H1 (cell line): ENCODE measurements around the gene PTPRD. TPM values are rescaled to one million over a fixed set of nuclear protein-coding genes. Genes with fewer than 3 reads are reported as not detected.

Experiments used
- CTCF ChIA-PET: fragments of 300-600 bp; sonication (Branson Sonifier 250); formaldehyde crosslinking; loops from one replicate; lab custom pipeline; 2021; ENCODE audit not compliant: partially characterized antibody; lab: Charles Lee
- POLR2A ChIA-PET: fragments of 300-600 bp; sonication (Branson Sonifier 250); formaldehyde crosslinking; loops from one replicate; lab custom pipeline; 2021; ENCODE audit warnings: inconsistent platforms; ENCODE audit not compliant: partially characterized antibody; lab: Charles Lee
- DNase-seq, 2 experiments: peaks; one replicate each; pipeline versions ENCODE4 v3.0.0 to v3.0.0-alpha.2; 2010 to 2022; ENCODE audit warnings: low spot score in 2 of 2, low read depth in 1 of 2, mixed read lengths in 1 of 2
- FAIRE-seq: peaks from 2 replicates; lab custom pipeline; 2011; peaks lifted over from hg19 to GRCh38; lab: Jason Lieb, UNC
- H2AFZ ChIP-seq: 2 replicates; pipeline ENCODE4 v1.8.1; 2012; ENCODE audit warnings: low read length, inconsistent platforms
- H2AK5ac ChIP-seq: 2 replicates; pipeline ENCODE4 v1.6.1; 2013; ENCODE audit warnings: low read depth, low read length
- H2BK120ac ChIP-seq: replicated peaks from 2 replicates; pipeline ENCODE3; 2013; ENCODE audit warnings: low read depth, low read length, inconsistent platforms
- H2BK12ac ChIP-seq: 2 replicates; pipeline ENCODE4 v1.6.1; 2013; ENCODE audit warnings: low read depth, low read length
- H2BK15ac ChIP-seq: 2 replicates; pipeline ENCODE4 v1.6.1; 2013; ENCODE audit warnings: low read length
- H2BK20ac ChIP-seq: 2 replicates; pipeline ENCODE4 v1.6.1; 2013; ENCODE audit warnings: low read length
- H2BK5ac ChIP-seq: 2 replicates; pipeline ENCODE4 v1.6.1; 2013; ENCODE audit warnings: low read depth, low read length
- H3K14ac ChIP-seq: 2 replicates; pipeline ENCODE4 v1.6.1; 2013; ENCODE audit warnings: inconsistent platforms; ENCODE audit not compliant: insufficient read length
- H3K18ac ChIP-seq: 2 replicates; pipeline ENCODE4 v1.6.1; 2013; ENCODE audit warnings: low read length; ENCODE audit errors: extremely low read depth
- H3K23ac ChIP-seq: 2 replicates; pipeline ENCODE4 v1.6.1; 2013; ENCODE audit warnings: inconsistent platforms; ENCODE audit not compliant: insufficient read length
- H3K23me2 ChIP-seq: 2 replicates; pipeline ENCODE4 v1.6.1; 2013; ENCODE audit warnings: low read depth, low read length
- H3K27ac ChIP-seq: 2 replicates; pipeline ENCODE4 v1.6.1; 2011; ENCODE audit warnings: low read depth, low read length, inconsistent platforms
- H3K27me3 ChIP-seq, 4 experiments: replicated peaks in 1 of 4; 1 replicate in 1 of 4; 2 replicates in 3 of 4; pipeline versions ENCODE4 v1.6.1 to v1.8.1; 2011 to 2013; ENCODE audit warnings: low read length in 3 of 4, mild to moderate bottlenecking in 3 of 4, inconsistent platforms in 2 of 4, mixed read lengths in 2 of 4, moderate library complexity in 1 of 4; ENCODE audit not compliant: control insufficient read depth in 3 of 4, insufficient read depth in 3 of 4; ENCODE audit errors: extremely low read depth in 1 of 4
- H3K36me3 ChIP-seq, 4 experiments: 2 replicates each; pipeline versions ENCODE4 v1.6.1 to v1.8.1; 2011 to 2013; ENCODE audit warnings: mild to moderate bottlenecking in 4 of 4, low read length in 3 of 4, moderate library complexity in 2 of 4, control low read depth in 1 of 4, inconsistent platforms in 1 of 4; ENCODE audit not compliant: insufficient read depth in 4 of 4, control insufficient read depth in 2 of 4
- H3K4ac ChIP-seq: replicated peaks from 2 replicates; pipeline ENCODE3; 2013; ENCODE audit warnings: low read length, low read depth, mixed read lengths, inconsistent platforms; ENCODE audit not compliant: insufficient read length
- H3K4me1 ChIP-seq, 4 experiments: replicated peaks in 1 of 4; 1 replicate in 1 of 4; 2 replicates in 3 of 4; pipeline versions ENCODE4 v1.6.1 to v1.8.1; 2011 to 2013; ENCODE audit warnings: low read length in 3 of 4, inconsistent platforms in 2 of 4, mixed read lengths in 1 of 4; ENCODE audit not compliant: insufficient read depth in 4 of 4, control insufficient read depth in 3 of 4
- H3K4me2 ChIP-seq, 2 experiments: 2 replicates each; pipeline versions ENCODE4 v1.6.1 to v1.8.1; 2011 to 2013; ENCODE audit warnings: low read depth in 2 of 2, low read length in 2 of 2, control low read depth in 1 of 2, inconsistent platforms in 1 of 2, mild to moderate bottlenecking in 1 of 2; ENCODE audit not compliant: insufficient read depth in 1 of 2
- H3K4me3 ChIP-seq, 4 experiments: fragments of 200-600, 300-600 bp in 1 of 4; sonication (generic), shearing (Covaris generic), sonication (Bioruptor Twin) in 1 of 4; 2 replicates each; pipeline versions ENCODE4 v1.5.1 to v1.8.1; 2011 to 2016; ENCODE audit warnings: low read length in 4 of 4, low read depth in 3 of 4, control low read depth in 2 of 4, inconsistent platforms in 2 of 4, mild to moderate bottlenecking in 2 of 4, mixed read lengths in 1 of 4, moderate library complexity in 1 of 4; ENCODE audit not compliant: insufficient read depth in 2 of 4; ENCODE audit errors: extremely low read depth in 1 of 4
- H3K56ac ChIP-seq: replicated peaks from 2 replicates; pipeline ENCODE3; 2013; ENCODE audit warnings: low read depth, mild to moderate bottlenecking, mixed read lengths, low read length, inconsistent platforms; ENCODE audit not compliant: insufficient read length
- H3K79me1 ChIP-seq: 2 replicates; pipeline ENCODE4 v1.6.1; 2013; ENCODE audit warnings: low read depth, low read length, control low read depth
- H3K79me2 ChIP-seq, 2 experiments: 2 replicates each; pipeline versions ENCODE4 v1.6.1 to v1.8.1; 2012 to 2013; ENCODE audit warnings: low read length in 2 of 2, mild to moderate bottlenecking in 2 of 2, inconsistent platforms in 1 of 2; ENCODE audit not compliant: insufficient read depth in 2 of 2, control insufficient read depth in 1 of 2
- H3K9ac ChIP-seq, 4 experiments: replicated peaks in 1 of 4; 1 replicate in 1 of 4; 2 replicates in 3 of 4; pipeline versions ENCODE4 v1.6.1 to v1.8.1; 2011 to 2013; ENCODE audit warnings: low read depth in 3 of 4, low read length in 3 of 4, control low read depth in 2 of 4, mild to moderate bottlenecking in 2 of 4, moderate library complexity in 2 of 4, inconsistent platforms in 1 of 4; ENCODE audit errors: extremely low read depth in 1 of 4
- H3K9me3 ChIP-seq, 2 experiments: 2 replicates each; pipeline versions ENCODE4 v1.6.1 to v1.8.1; 2012 to 2013; ENCODE audit warnings: mild to moderate bottlenecking in 2 of 2, moderate library complexity in 2 of 2, control low read depth in 1 of 2, inconsistent platforms in 1 of 2, low read depth in 1 of 2, low read length in 1 of 2, mixed read lengths in 1 of 2; ENCODE audit not compliant: insufficient read depth in 2 of 2
- H4K20me1 ChIP-seq, 2 experiments: replicated peaks in 1 of 2; 2 replicates each; pipeline versions ENCODE3 to v1.8.1; 2011 to 2013; ENCODE audit warnings: inconsistent platforms in 2 of 2, low read length in 2 of 2, mild to moderate bottlenecking in 1 of 2; ENCODE audit not compliant: insufficient read depth in 2 of 2, control insufficient read depth in 1 of 2
- H4K5ac ChIP-seq: 2 replicates; pipeline ENCODE4 v1.6.1; 2013; ENCODE audit warnings: low read length, low read depth, mixed read lengths, inconsistent platforms; ENCODE audit not compliant: insufficient read length
- H4K8ac ChIP-seq: 2 replicates; pipeline ENCODE4 v1.8.0; 2013; ENCODE audit warnings: mild to moderate bottlenecking, moderate library complexity, low read length, inconsistent platforms; ENCODE audit not compliant: insufficient read depth; ENCODE audit errors: extremely low read depth
- H4K91ac ChIP-seq: replicated peaks from 2 replicates; pipeline ENCODE3; 2013; ENCODE audit warnings: low read length, mixed read lengths, inconsistent platforms; ENCODE audit not compliant: insufficient read length
- JUND ChIP-seq: IDR thresholded peaks from 2 replicates; pipeline ENCODE4 v1.6.1; 2011; ENCODE audit warnings: mild to moderate bottlenecking, improper control_type of control experiment, low read length
- SP1 ChIP-seq: IDR thresholded peaks from 2 replicates; pipeline ENCODE4 v1.6.1; 2011; ENCODE audit warnings: low read depth, low read length
- SP2 ChIP-seq: IDR thresholded peaks from 2 replicates; pipeline ENCODE4 v1.6.1; 2012; ENCODE audit warnings: mild to moderate bottlenecking, low read length, inconsistent platforms
- WGBS, 2 experiments: shearing (Covaris generic) in 1 of 2; methylation state at CpG; one replicate each; pipeline versions ENCODE4 v1.1.6 to v1.1.7; 2013 to 2015; ENCODE audit warnings: low lambda C conversion rate in 2 of 2, mixed read lengths in 2 of 2, inconsistent platforms in 1 of 2, low coverage in 1 of 2, missing lambda C conversion rate in 1 of 2; ENCODE audit not compliant: insufficient replicate concordance in 2 of 2, insufficient coverage in 1 of 2, insufficient read length in 1 of 2; ENCODE audit errors: extremely low coverage in 1 of 2, missing lambda C conversion rate in 1 of 2; 5-methylcytosine and 5-hydroxymethylcytosine counted together
- polyA plus RNA-seq, 7 experiments: library from polyadenylated mRNA; depleted of rRNA in 3 of 7; stranded (reverse) in 5 of 7; unstranded in 2 of 7; fragments of >200 nt in 5 of 7; fragments of 200-250 nt in 2 of 7; gene quantifications; 1 replicate in 5 of 7; 2 replicates in 1 of 7; 4 replicates in 1 of 7; pipeline versions ENCODE4 v1.2.1 to v1.2.3, GENCODE V29; 2011 to 2013; ENCODE audit warnings: missing spikeins in 2 of 7, mixed read lengths in 2 of 7
- total RNA-seq: library from RNA; stranded (reverse); fragmentation: NEBNext Ultra II Directional; extraction: Animal tissue kit (Norgen Biotek cat#: 25700); gene quantifications from 2 replicates; pipeline ENCODE4 v1.2.1, GENCODE V29; 2021
- TF ChIP-seq, protein P1 (sequence below): IDR thresholded peaks from 2 replicates; pipeline ENCODE4 v1.6.1; 2012; ENCODE audit warnings: inconsistent platforms

Gene PTPRD
- total and polyA plus RNA-seq, 2 of the 8 experiments (the other 6 are each of a cell fraction or from before 2014, with no cell fraction given) = 17.2 to 77.0 TPM

DNA sequence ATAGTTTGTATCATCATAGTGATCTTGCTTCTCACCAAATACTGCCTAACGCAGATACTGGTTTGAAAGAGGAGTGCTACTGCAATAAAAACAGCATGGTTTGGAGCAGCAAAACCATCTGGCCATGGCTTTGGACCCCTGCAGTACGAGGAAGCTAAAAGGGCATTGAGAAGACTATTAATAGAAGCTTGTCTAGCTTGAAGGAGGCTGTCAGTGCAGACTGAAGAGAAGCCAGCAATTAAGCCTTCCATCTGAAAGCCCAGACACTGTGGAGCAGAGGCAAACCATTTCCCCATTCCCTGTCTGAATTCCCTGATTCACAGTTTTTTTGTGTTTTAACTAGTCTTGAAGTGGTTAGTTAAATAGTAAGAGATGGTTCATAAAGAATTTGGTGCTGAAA is 281.6 kb downstream of the PTPRD start:
- no peak overlapping the region for H3K56ac ChIP-seq
- no peak overlapping the region for H3K23ac ChIP-seq
- no peak overlapping the region for H3K14ac ChIP-seq
- no peak overlapping the region for H4K8ac ChIP-seq
- TF ChIP-seq JUND (no peak), SP2 (no peak), SP1 (no peak)
- TF ChIP-seq, protein P1, sequence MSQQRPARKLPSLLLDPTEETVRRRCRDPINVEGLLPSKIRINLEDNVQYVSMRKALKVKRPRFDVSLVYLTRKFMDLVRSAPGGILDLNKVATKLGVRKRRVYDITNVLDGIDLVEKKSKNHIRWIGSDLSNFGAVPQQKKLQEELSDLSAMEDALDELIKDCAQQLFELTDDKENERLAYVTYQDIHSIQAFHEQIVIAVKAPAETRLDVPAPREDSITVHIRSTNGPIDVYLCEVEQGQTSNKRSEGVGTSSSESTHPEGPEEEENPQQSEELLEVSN = no peak
- H3K4ac ChIP-seq = no peak overlapping the region
- H3K9ac ChIP-seq = no peak overlapping the region
- ChIA-PET POLR2A (no interaction called here), CTCF (interaction anchor here (0.6 kb wide), 1 partner anchor 36 kb away, joined by 4 read pairs; no protein-coding TSS in a partner anchor)
- no peaks in the 10 kb centered on the region for H3K23me2 ChIP-seq
- H3K27ac ChIP-seq = no peak overlapping the region
- no peaks in the 10 kb centered on the region for H3K9me3 ChIP-seq
- no peak overlapping the region for H3K4me2 ChIP-seq
- no peak overlapping the region for H3K4me3 ChIP-seq
- H2BK5ac ChIP-seq = no peak overlapping the region
- no peak overlapping the region for H2BK12ac ChIP-seq
- H2BK20ac ChIP-seq = no peak overlapping the region
- H4K20me1 ChIP-seq = no peaks in the 10 kb centered on the region
- no peak overlapping the region for H2BK120ac ChIP-seq
- H3K79me2 ChIP-seq = no peaks in the 10 kb centered on the region
- H3K4me1 ChIP-seq = no peaks in the 10 kb centered on the region; a peak in 1 of 7 replicates
- H3K79me1 ChIP-seq = no peaks in the 10 kb centered on the region
- no peaks in the 10 kb centered on the region for H3K27me3 ChIP-seq
- H4K91ac ChIP-seq = no peak overlapping the region
- no peak for DNase-seq
- H2AFZ ChIP-seq = no peak overlapping the region
- no peak overlapping the region for H4K5ac ChIP-seq
- FAIRE-seq = no peak
- 88% methylated on average over 2 of the region's 2 CpGs; no CpG with 5 or more reads in 1 of the 2 experiments for WGBS, 2 experiments
- no peak overlapping the region for H3K18ac ChIP-seq
- no peak overlapping the region for H2AK5ac ChIP-seq
- no peaks in the 10 kb centered on the region for H3K36me3 ChIP-seq
- H2BK15ac ChIP-seq = no peak overlapping the region; the same call in 1 of the 2 replicates
